DMS53 treated with DMSO at 0.1 percent for 48 hours (cell line): ENCODE measurements around the gene PASD1.
"Not testable (repeated sequence)": the region's sequence is repeated elsewhere in the genome, so short reads cannot be mapped to it uniquely, and the experiment has no call there.

Experiments
- DNase-seq: peaks from one replicate; lab custom pipeline; 2025; ENCODE audit not compliant: unreplicated experiment; lab: John Stamatoyannopoulos, UW

The PASD1 gene, protein sequence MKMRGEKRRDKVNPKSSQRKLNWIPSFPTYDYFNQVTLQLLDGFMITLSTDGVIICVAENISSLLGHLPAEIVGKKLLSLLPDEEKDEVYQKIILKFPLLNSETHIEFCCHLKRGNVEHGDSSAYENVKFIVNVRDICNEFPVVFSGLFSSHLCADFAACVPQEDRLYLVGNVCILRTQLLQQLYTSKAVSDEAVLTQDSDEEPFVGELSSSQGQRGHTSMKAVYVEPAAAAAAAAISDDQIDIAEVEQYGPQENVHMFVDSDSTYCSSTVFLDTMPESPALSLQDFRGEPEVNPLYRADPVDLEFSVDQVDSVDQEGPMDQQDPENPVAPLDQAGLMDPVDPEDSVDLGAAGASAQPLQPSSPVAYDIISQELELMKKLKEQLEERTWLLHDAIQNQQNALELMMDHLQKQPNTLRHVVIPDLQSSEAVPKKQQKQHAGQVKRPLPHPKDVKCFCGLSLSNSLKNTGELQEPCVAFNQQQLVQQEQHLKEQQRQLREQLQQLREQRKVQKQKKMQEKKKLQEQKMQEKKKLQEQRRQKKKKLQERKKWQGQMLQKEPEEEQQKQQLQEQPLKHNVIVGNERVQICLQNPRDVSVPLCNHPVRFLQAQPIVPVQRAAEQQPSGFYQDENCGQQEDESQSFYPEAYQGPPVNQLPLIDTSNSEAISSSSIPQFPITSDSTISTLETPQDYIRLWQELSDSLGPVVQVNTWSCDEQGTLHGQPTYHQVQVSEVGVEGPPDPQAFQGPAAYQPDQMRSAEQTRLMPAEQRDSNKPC

DNA sequence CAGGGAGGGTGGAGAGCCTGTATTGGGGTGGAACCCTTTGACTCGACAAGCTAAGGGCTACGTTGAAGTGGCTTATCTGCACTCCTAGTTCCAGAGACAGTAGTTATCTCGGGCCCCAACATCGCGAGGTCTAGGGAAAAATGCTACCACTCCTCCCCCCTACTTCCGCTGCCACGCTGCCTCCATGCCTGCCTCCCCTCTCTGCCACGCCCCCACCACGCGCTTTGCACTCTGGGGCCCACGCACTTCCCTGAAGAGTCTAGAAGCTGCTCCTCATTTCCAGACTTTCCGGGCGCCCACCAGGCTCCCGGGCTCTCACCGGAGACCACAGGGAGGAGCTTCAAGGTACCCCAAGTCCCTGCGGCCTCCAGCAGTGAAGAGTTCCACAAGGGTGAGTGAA is at the start of gene PASD1:
Gene PASD1 (plus strand): TSS at position 227 of the 400 bp plus-strand sequence. CDS start 37,879 bp downstream, outside the sequence.
- DNase-seq = no peak

DNA sequence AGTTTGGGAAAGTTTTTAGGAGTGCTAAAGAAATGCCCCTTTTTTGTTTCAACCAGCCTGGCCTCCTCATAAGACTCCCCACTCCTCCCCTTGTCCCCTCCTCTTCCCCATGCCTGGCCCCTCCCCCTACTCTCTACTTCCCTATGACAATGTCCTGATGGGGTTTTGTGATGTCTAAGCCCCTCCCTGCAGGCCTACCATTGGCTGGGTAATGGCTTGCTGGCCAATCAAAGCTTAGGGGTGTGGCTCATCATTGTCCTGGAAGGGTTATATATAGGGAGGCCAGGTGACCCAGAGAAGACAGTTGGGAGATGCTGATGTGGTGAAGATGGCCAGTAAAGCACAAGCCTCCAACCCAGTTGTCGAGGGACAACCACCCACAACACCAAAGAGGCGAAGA is 48.2 kb upstream of the PASD1 start:
- DNase-seq = no peak

DNA sequence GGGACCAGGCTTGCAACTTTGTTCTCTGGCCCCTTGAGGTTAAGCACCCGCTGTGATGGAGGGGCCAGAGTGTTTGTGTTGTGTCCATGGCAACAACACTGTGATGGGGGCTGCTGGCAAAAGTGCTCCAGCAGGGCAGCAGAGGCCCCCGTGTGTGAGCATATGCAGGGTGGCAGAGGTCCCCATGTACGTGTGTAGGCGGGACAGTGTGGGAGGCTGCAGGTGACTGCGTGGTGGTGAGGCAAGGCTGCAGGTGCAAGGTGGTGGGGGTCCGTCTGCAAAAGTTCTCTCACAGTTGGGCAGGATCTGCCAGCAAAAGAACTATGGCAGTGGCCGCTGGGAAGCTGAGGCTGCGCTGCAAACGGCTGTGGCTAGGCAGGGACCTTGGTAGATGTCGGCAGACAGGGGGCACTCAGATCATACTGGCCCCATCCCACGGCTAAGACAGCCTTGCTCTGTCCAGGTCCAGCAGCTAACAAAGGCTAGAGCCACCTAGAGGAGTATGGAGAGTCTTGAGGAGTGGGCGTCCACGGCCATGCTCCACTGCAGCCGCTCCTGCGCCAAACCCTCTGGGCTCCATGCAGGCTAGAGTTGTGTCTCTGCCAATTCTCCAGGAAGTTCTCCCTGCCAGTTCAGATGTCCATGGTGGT is 46.8 kb upstream of the PASD1 start:
- DNase-seq = no peak

DNA sequence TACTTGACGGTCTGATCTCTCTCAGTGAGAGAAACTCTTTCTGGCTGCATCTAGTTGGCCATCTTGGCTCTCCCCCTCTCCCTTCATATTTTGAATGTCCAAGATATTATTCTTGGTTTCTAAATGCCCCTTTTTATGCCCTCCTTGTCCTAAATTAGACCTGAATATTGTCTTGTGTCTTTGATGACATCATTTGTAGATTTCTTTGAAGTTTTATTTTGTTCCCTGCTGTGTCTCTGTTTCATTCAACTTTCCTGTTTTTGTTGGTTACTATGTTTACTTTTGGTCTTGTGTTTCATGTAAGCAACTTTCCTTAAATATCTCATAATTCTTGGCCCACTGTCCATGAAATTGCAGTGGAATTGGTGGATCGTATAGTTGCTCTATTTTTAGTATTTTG is 46.1 kb upstream of the PASD1 start:
- DNase-seq = no peak

DNA sequence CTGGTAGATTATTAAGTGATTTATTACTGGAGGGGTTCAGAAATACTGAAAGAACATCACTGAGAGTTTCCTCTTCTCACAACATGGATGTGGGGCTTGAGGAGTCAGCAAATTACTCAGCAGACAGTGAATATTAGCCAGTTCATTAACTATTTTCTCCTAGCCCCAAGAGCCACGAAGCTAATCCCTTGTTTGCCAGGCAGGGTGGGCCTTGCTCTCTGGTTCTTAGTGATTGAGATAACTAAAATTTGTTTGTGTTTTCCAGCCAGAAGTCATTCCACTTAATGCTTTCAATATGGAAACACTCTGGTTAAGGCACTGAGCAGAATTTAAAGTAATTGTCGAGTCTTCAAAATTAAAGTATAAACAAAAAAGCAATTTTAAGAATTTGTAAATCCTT is 40.1 kb upstream of the PASD1 start:
- no peak for DNase-seq

DNA sequence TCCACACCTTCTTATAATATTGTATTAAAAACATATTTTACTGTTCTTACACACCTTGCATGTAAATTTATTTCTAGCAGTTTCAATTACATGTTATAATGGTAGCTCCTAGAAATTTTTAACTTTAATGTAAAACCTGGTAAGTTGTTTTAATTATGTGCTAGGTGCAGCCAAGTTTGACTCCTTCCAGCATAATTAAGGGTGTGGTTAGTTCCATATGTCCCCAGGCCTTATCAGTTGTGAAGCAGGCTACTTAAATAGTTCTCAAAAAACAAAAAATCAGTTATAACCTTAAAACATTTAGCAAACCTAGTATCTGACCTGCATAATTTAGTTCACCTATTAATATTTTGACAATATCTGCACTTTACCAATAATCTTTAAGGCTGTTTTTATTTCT is 26.9 kb upstream of the PASD1 start:
- DNase-seq = no peak

DNA sequence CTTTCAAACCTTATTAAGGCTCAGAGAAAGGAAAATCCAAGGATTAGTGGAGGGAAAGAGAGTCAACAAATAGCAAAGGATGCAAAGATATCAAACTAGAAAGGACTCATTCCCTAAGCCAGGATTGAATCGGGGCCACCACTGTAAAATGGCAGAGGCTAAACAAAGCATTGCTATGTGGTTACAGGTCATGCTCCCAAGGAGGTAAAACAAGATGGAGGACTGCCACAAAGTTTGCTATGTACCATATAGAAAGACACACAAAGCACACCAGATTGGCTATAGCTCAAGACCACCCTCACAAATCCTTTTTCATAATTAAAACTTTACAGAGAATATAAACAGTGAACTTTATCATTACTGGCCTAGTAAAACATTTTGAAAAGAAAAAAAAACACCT is 25.9 kb upstream of the PASD1 start:
- no peak for DNase-seq

DNA sequence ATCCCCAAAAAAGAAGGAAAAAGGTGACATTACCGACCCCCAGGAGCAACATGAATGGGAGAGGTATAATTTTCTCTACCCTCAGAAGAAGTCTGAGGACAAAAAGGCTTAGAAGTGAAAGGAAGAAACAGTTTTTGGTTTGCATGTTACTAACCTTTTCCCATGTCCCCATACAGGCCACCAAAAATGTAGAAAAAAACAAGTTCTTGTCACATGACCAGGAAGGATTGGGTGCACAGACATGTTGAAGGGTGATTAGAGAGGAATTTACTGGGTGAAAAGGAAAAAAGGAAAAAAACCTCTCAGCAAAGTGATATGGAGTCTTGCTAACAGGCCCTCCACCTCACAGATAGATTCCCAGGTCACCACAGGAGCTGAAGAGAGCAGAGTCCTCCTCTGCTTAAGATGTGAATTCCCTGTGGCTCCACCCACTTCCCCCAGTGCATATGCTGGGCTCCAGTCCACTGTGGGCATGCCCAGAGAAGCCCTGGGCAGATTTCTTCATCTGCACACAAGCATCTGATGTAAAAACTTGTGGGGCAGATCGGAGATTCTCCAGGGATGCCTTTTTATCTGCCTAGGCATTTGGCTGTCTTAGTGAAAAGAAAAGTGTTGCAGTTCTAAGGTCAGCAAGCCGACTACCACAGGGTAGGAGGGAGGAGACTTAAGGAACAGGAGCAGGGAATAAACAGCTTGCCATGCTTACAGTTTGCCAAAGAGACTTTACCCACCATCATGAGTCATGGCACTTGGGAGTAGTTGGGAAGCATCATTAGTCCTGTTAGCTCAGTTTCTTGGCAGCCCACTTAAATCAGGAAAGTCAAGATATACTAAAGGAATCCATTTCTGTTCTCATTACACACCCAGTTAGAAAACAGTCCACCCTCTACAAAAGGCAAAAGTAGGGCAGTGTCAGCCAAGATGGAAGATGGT is 25.0 kb upstream of the PASD1 start:
- DNase-seq = no peak

DNA sequence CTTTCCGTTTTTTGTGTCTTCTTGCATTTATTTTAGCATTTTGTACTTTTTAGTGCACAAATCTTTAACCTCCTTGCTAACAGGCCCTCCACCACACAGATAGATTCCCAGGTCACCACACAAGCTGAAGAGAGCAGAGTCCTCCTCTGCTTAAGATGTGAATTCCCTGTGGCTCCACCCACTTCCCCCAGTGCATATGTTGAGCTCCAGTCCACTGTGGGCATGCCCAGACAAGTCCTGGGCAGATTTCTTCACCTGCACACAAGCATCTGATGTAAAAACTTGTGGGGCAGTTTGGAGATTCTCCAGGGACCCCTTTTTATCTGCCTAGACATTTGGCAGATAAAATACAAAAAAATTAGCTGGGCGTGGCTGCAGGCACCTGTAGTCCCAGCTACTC is 19.8 kb upstream of the PASD1 start:
- no peak for DNase-seq

DNA sequence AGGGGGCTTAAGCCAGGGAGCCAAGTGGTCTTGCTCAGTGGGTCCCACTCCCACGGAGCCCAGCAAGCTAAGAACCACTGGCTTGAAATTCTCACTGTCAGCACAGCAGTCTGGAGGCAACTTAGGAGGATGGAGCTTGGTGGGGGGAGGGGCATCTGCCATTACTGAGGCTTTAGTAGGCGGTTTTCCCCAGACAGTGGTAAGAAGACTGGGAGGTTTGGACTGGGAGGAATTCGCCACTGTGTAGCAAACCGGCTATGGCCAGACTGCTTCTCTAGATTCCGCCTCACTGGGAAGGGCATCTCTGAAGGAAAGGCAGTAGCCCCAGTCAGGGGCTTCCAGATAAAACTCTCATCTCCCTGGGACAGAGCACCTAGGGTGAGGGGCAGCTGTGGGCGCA is 17.2 kb upstream of the PASD1 start:
- DNase-seq = not testable (repeated sequence)

DNA sequence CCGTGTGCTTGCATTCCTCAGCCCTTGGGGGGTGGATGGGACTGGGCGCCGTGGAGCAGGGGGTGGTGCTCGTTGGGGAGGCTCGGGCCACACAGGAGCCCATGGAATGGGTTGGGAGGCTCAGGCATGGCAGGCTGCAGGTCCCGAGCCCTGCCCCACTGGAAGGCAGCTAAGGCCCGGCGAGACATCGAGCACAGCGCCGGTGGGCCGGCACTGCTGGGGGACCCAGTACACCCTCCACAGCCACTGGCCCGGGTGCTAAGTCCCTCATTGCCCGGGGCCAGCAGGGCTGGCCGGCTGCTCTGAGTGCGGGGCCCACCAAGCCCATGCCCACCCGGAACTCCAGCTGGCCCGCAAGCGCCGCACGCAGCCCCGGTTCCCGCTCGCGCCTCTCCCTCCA is 12.3 kb upstream of the PASD1 start:
- DNase-seq = not testable (repeated sequence)

DNA sequence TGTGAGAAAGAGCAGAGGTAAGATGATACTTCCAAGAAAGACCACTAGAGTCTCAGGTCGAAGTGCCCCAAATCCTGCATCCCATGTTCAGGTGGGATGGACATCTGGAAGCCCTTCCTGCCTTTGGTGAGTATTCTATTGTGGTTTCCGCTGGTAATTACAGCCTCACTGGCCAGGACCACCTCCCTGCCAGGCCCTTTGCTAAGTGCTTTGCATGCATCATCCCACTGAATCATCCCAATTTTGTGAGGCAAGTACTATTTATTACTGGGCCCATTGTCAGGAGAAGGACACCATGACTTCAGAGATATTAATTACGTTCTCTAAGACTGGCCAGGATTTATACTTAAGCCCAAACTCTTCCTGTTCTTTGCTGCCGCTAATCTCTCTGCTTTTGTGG is 10.7 kb upstream of the PASD1 start:
- DNase-seq = no peak

DNA sequence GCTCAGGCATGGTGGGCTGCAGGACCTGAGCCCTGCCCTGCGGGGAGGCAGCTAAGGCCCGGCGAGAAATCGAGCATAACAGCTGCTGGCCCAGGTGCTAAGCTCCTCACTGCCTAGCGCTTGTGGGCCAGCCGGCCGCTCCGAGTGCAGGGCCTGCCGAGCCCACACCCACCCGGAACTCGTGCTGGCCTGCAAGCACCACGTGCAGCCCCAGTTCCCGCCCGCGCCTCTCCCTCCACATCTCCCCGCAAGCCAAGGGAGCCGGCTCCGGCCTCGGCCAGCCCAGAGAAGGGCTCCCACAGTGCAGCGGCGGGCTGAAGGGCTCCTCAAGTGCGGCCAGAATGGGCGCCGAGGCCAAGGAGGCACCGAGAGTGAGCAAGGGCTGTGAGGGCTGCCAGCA is 8.2 kb upstream of the PASD1 start:
- not testable (repeated sequence) for DNase-seq

DNA sequence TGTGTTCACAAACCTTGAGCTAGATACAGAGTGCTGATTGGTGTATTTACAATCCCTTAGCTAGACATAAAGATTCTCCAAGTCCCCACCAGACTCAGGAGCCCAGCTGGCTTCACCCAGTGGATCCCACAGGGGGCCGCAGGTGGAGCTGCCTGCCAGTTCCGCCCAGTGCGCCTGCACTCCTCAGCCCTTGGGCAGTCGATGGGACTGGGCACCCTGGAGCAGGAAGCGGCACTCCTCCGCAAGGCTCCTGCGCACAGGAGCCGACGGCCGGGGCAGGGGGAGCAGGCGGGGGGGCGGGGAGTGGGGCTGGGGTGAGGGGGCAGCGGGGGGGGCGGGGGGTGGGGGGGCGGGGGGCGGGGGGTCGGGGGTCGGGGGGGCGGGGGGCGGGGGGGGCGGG is 990 bp upstream of the PASD1 start:
- DNase-seq = not testable (repeated sequence)

DNA sequence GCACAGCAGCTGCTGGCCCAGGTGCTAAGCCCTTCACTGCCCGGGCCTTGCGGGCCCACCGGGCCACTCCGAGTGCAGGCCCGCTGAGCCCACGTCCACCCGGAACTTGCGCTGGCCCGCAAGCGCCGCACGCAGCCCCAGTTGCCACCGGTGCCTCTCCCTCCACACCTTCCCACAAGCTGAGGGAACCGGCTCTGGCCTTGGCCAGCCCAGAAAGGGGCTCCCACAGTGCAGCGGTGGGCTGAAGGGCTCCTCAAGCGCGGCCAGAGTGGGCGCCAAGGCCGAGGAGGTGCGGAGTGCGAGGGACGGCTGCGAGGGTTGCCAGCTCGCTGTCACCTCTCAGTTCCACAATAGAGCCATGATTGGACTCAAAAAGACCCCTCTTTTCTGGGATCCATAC is 472 bp upstream of the PASD1 start:
- DNase-seq = not testable (repeated sequence)

DNA sequence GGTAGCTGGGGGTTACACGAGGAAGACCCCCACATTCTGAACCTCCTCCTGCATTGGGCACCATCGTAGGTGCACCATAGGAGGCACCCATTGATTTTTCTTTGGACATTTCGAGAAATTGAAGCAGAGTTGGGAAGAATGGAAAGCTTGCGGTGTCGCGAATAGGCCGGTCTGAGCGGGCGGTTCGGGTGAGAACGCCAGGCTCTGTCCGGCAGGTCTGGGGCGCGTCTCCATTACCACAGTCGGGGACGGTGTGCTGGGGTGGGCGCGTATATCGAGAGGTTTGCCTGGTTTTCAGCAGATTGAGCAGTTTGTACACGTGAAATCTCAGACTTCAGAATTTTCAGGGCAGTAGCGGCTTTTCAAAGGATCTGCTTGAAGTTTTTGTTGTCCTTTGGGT is 560 bp downstream of the PASD1 start:
- DNase-seq = no peak

DNA sequence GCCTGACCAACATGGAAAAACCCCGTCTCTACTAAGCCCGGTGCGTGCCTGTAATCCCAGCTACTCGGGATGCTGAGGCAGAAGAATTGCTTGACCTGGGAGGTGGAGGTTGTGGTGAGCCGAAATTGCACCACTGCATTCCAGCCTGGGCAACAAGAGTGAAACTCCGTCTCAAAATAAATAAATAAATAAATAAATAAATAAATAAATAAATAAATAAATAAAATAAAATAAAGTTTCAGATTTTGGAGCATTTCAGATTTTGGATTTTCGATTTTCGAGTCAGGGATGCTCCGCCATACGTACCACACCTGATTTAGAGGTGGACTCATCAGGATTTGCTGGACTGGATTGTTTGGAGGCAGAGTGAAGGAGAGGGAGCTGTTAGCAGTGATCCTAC is 3.4 kb downstream of the PASD1 start:
- DNase-seq = not testable (repeated sequence)

DNA sequence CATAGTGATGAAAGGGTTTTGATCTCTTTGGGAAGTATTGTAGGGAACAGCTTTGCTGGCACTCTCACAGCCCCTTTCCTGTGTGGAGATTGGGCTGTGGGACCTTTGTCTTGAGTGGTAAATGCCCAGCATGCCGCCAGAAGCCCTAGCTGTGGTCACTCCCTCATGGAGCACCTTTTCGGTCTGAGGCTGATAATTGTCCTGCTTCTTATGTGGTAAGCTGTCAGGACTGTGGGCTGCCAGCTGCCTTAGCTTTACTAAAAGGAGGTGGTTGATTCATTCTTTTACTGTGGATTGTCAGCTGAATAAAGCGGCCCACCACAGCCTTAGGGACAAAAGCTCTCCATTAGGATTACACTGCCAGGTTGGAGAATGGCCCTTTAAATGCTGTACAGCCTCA is 7.1 kb downstream of the PASD1 start:
- no peak for DNase-seq

DNA sequence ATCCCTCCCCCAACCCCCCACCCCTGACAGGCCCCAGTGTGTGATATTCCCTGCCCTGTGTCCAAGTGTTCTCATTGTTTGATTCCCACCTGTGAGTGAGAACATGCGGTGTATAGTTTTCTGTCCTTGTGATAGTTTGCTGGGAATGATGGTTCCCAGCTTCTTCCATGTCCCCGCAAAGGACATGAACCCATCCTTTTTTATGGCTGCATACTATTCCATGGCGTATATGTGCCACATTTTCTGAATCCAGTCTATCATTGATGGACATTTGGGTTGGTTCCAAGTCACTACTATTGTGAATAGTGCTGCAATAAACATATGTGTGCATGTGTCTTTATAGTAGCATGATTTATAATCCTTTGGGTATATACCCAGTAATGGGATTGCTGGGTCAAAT is 29.9 kb downstream of the PASD1 start:
- DNase-seq = not testable (repeated sequence)

DNA sequence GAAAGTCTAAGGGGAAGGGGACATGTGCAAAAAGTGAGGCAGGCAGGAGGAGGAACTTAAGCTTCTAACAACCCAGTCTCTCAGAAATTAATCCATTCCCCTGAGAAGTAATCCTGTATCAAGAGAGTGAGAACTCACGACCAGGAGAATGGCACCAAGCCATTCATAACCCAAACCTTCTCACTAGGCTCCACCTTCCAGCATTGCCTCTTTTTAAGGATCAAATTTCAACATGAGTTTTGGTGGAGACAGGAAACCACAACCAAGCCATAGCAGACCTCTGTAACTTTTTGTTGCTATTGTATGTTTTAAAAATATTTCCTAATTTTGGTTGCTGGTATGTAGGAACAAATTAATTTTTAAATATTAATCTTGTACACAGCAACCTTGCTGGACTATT is 32.8 kb downstream of the PASD1 start:
- no peak for DNase-seq

DNA sequence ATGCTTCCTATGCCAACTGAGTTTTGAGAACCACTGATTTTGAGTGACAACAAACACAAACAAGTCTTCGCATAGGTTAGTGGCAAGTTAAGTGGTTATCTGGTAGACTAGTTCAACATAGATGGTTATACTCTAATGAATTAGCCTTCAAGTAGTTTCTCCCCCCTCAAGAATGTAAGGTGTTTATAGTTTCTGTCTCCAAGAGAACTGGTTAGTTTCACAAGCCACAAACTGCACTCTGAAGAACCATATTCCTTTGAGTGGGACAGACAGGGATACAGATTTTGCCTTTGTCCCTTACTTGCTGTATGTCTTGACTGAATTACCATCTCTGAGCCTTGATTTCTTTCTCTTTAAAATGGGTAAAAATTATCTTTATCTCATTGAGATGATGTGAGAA is 41.5 kb downstream of the PASD1 start:
- DNase-seq = no peak
